CD1c-positive myeloid dendritic cell (primary cell): ENCODE data around the gene UNC79.

ENCODE experiments used
- DNase-seq: peaks from one replicate; pipeline ENCODE4 v3.0.0-alpha.2; 2016; ENCODE audit errors: extremely low spot score

Gene UNC79

DNA sequence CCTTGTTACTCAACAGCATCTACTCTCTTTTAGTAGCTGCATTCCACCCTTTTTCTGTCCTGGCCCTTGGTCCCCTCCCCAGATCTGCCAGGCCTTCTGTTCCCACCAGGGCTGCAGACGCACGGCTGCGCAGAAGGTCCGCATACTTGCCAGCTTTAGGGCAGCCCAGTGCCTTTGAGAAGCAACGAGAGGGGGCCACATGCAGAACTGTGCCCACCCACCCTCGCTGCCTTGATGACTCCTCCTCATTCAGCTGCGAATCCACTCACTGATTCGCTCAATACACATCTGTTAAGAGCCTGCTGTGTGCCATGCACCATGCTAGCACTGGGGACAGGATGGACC lies 318.3 kb downstream of the UNC79 start:
- no peak for DNase-seq

DNA sequence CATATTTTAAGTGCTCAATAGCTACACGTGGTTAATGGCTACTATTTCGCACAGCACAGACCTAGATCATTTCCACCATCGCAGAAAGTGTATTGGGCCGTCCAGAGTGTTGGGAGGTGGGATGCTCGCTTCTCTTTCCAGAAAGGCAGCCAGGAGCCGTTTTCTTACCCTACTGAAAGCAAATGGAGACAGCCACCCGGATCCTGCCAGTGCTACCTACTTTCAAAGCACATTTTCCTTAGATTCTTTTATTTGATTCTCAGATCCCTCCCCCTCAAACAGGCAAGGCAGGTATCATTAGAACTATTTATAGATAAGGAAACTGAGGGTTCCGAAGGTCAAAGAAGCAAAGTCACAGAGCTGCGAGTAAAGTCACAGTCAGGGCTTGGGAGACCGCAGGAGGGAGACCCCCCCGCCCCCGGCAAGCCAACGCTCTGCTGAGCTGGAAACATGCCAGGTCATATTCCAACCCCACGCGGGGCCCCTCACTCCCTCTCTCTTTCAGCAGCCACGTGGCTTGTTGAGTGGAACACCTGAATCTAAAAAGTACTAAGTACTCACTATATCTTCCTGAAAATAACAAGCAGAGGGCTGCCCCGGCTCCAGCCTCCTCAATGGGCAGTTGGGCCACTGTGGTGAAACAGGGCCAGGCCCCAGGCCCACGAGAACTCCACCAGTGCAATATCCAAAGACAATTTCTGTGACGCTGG lies 321.4 kb downstream of the UNC79 start:
- no peak for DNase-seq

DNA sequence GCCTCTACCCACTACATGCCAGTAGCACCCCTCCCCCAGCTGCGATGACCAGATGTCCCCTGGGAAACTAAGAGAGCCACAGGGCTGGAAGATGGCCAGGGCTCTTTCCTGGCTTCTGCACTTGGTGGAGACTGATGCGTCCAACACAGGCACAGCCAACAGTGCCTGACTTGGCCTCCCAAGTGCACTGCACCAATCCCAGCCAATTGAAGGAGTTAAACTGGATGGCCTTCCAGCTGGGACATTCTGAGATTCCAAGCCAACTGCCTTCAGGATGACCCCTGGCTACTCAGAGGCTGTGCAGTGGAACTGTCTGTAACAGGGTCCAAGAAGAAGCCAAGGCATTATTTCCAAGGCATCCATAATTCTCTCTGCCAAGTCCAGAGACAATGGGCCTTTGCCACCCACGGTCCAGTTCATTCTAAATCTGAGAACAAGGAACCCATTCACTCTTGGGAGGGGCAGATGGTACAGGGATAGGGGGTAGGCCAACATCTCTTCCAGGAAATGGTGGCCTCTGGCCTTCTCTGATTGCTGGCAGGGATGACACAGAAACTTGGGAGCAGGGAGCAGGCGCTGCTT lies 322.3 kb downstream of the UNC79 start:
- DNase-seq = no peak

DNA sequence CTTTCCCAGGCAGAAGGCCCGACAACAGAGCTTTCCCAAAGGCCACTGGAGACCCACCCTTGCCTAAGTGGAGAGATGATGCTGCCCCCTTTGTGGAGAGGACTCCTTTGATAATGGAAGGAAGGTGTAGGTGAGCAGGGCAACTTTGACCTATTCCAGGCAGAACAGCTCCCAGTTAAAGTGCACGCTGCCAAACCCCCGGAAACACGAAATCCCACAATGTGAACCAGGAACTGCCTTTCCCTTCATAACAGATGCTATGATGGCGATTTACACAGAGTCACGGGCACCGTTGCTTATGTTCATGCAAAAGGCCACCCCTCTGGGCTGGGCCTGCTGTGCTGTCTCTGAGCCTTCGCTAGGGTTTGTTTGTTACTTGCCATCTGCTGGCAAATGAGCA lies 322.9 kb downstream of the UNC79 start:
- DNase-seq = no peak

DNA sequence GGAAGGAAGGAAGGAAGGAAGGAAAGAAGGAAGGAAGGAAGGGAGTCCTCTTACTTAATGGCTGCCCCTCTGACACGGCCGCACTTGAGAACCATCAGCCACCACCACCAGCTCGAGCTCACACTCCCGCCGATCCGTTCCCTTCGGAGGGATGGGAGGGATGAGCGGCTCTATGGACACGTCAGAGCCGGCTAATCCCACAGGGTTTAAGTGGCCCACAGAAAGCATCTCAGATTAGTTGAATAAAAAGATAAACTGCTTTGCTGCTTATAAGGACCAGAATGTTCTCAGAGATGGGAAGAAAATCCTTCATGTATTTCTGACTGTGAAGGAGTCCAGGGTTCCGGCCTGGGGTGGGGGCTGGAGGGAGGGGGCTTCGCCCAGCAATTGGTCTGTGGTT lies 326.5 kb downstream of the UNC79 start:
- DNase-seq = no peak
